Stimulated activated naive CD4-positive, alpha-beta T cell (primary cell): ENCODE results near the gene KPNA4.
"Not testable (repeated sequence)": the region's sequence is repeated elsewhere in the genome, so short reads cannot be mapped to it uniquely, and the experiment has no call there.

Experiments used
- DNase-seq, 6 experiments: peaks; one replicate each; lab custom pipeline; 2025; lab: John Stamatoyannopoulos, UW

KPNA4 gene

DNA sequence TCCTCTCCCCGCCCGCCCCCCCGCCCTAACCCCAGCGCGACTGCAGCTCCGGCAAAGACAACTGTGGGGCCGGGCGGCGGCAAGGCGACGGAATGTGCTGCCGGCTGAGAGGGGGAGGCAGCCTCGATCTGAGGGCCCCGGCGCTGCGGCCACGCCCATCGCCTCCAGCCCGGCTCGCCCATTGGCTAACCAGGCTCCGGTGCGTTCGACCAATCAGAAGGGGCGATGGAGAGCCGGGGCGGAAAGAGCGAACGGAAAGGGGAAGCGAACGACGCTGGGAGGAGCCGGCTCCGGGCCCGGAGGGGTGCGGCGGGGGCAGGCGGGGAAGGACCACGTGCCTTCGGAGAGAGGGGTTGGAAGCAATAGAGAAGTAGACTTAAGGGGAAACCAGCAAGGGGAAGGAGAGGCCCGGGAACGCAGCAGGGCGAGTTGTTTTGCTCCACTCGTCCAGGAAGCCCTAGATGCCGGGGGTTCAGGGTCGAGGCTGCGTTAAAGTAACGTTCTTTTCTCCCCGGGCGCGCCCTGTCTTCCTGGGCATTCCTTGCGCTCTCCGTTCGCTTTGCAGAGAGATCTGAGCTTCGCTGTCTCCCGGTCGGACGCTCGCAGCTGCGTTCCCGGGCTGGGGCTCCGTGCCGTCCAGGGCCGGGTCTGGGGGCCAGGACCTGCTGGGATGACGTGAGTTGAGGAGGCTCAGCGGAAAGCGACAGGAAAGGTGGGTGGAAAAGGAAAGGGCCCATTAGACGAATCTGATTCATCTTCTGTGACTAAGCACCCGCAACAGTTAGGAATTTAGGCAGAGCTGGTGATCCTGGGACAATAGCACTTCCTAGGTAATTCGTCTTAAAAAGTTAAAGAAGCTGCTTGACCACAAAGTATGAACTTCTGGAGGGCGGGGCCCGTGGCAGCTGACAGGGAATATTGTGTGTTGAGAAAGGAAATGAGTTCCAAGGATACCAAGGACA is at the start of gene KPNA4:
TSS of gene KPNA4 (minus strand) at position 130 of the 962 bp plus-strand sequence. CDS start 289 bp downstream, outside the sequence.
- peak; percentile 93 to 96 (median 95) for DNase-seq

- no peak for DNase-seq
Observed at GRCh38 chr3:160613661-160614060, 48.3 kb upstream of the KPNA4 start.

- no peak for DNase-seq
Observed at GRCh38 chr3:160612386-160613075, 47.2 kb upstream of the KPNA4 start.

- DNase-seq = no peak
Observed at GRCh38 chr3:160611141-160611540, 45.8 kb upstream of the KPNA4 start.

GRCh38 chr3:160608870-160609269 is 43.5 kb upstream of the KPNA4 start:
- no peak for DNase-seq

DNA sequence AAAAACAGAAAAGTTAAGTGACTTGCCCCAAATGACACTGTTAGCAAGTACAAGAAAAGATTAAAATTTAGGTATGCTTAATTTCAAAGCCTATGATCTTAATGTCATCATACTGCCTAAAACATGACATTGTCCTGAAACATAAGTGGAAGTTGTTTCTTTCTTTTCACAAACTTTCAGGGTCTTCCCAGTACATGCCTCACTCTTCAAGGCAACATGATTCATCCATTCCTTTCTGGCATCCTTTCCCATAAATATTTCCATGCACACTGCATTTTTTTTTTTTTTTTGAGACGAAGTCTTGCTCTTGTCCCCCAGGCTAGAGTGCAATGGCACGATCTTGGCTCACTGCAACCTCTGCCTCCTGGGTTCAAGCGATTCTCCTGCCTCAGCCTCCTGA is 42.5 kb upstream of the KPNA4 start:
- DNase-seq = no peak

GRCh38 chr3:160605315-160605714 is 39.9 kb upstream of the KPNA4 start:
- no peak for DNase-seq

DNA sequence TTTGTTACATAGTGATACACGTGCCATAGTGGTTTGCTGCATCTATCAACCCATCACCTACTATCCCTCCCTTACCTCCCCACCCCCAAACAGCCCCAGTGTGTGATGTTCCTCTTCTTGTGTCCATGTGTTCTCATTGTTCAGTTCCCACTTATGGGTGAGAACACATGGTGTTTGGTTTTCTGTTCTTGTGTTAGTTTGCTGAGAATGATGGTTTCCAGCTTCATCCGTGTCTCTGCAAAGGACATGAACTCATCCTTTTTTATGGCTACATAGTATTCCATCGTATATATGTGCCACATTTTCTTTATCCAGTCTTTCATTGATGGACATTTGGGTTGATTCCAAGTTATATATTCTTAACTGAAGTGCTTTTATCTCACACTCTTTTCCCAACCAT is 38.5 kb upstream of the KPNA4 start:
- not testable (repeated sequence) for DNase-seq

- DNase-seq = no peak
Observed at GRCh38 chr3:160602259-160602658, 36.9 kb upstream of the KPNA4 start.

GRCh38 chr3:160601288-160601687 is 35.9 kb upstream of the KPNA4 start:
- DNase-seq = no peak

GRCh38 chr3:160598865-160599264 is 33.5 kb upstream of the KPNA4 start:
- no peak for DNase-seq

GRCh38 chr3:160588023-160588422 is 22.7 kb upstream of the KPNA4 start:
- DNase-seq = no peak

GRCh38 chr3:160587105-160587504 is 21.7 kb upstream of the KPNA4 start:
- no peak for DNase-seq

DNA sequence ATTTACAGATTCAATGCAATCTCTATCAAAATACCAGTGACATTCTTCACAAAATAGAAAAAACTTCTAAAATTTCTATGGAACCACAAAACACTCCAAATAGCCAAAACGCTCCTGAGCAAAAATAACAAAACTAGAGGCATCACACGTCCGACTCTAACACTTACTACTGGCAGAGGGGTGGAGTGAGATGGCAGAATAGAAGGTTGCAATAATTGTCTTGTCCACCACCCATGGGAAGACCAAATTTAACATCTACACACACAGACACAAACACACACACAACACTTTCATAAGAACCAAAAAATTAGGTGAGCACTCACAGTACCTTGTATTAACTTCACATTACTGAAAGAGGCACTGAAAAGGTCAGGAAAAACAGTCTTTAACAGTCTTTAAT is 21.3 kb upstream of the KPNA4 start:
- DNase-seq = no peak

DNA sequence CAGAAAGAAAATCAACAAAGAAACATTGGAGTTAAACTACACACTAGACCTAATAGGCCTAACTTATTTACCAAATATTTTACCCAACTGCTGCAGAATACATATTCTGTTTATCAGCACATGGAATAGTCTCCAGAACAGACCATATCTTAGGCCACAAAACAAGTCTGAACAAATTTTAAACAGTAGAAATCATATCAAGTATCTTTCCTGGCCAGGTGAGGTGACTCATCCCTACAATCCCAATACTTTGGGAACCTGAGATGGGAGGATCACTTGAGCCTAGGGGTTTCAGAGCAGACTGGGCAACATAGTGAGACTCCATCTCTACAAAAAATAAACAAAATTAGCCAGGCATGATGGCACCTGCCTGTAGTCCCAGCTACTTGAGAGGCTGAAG is 18.1 kb upstream of the KPNA4 start:
- no peak for DNase-seq

GRCh38 chr3:160580938-160581337 is 15.6 kb upstream of the KPNA4 start:
- DNase-seq = no peak

- no peak for DNase-seq
Observed at GRCh38 chr3:160577556-160578195, 12.3 kb upstream of the KPNA4 start.

- DNase-seq = no peak
Observed at GRCh38 chr3:160577093-160577492, 11.7 kb upstream of the KPNA4 start.

DNA sequence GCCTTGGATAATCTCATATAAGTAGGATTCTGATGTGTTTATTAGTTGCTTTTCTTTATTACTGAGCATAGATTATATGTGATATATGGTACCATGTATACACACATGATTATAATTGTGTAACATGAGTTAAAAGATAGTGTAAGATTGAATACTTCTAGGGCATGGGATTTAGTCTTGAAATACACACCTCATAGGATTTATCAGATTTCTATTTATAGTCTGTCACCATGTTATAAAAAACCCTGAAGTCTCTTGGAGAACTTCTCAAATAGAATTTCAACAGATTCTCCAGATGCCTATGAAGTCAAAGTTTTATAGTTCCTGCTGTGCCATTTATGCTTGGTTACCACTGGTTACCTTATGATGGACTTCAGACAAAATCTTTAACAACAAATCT is 11.2 kb upstream of the KPNA4 start:
- DNase-seq = no peak

DNA sequence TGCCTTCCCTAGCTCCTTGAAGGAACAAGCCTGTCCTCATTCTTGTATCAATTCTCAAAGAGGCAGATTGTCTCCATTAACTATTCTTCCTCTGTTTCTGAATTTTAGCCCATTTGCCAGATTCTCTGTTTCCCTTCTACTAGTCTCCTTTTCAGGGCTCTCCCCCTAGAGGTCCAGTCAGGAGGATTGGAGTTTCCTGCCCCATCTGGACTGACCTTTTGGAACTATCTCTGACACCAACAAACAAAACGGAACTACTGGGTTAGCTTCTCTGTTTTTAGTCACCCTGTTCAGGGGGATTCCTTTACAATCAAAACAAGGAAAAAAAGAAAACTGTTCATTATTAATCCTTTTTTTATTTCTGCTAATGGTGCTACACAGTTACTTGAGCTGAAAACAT is 10.2 kb upstream of the KPNA4 start:
- no peak for DNase-seq

GRCh38 chr3:160574636-160575035 is 9.3 kb upstream of the KPNA4 start:
- DNase-seq = no peak

DNA sequence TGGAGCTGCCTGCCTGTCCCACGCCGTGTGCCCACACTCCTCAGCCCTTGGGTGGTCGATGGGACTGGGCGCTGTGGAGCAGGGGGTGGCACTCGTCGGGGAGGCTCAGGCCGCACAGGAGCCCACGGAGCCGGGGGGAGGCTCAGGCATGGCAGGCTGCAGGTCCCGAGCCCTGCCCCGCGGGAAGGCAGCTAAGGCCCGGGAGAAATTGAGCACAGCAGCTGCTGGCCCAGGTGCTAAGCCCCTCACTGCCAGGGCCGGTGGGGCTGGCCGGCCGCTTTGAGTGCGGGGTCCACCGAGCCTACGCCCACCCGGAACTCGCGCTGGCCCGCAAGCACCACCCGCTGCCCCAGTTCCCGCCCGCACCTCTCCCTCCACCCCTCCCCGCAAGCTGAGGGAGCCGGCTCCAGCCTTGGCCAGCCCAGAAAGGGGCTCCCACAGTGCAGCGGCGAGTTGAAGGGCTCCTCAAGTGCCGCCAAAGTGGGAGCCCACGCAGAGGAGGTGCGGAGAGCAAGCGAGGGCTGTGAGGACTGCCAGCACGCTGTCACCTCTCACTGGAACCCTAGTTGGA is 8.7 kb upstream of the KPNA4 start:
- DNase-seq = not testable (repeated sequence)
